HepG2 (cell line): ENCODE results near the gene LYST. TPM values are rescaled to one million over a fixed set of nuclear protein-coding genes. Genes with fewer than 3 reads are reported as not detected.

ENCODE experiments used
- CEBPZ ChIP-seq: IDR thresholded peaks from 2 replicates; pipeline ENCODE4 v1.6.1; 2012; ENCODE audit warnings: low read length, improper control_type of control experiment
- FOXP1 ChIP-seq, 2 experiments: fragments of 450-650 bp in 1 of 2; IDR thresholded peaks; 2 replicates each; pipeline ENCODE4 v1.6.1; 2017 to 2018; ENCODE audit warnings: antibody characterized with exemption in 1 of 2
- HNRNPLL ChIP-seq: fragments of 200-400 bp; formaldehyde crosslinking; IDR thresholded peaks from 2 replicates; pipeline ENCODE4 v1.6.1; 2017; ENCODE audit warnings: mild to moderate bottlenecking, low read depth, low read length; ENCODE audit not compliant: poor library complexity, severe bottlenecking
- MEIS2 ChIP-seq: sonication (generic); formaldehyde crosslinking; IDR thresholded peaks from 2 replicates; pipeline ENCODE4 v1.9.0; 2021; ENCODE audit warnings: mild to moderate bottlenecking, missing genetic modification reagents
- NR3C1 ChIP-seq: sonication (generic); formaldehyde crosslinking; IDR thresholded peaks from 2 replicates; pipeline ENCODE4 v1.4.0; 2020; ENCODE audit warnings: missing genetic modification reagents
- POLR2A ChIP-seq, 2 experiments: IDR thresholded peaks; 2 replicates each; pipeline ENCODE4 v1.6.1; 2011; ENCODE audit warnings: low read depth in 2 of 2, low read length in 2 of 2, mild to moderate bottlenecking in 1 of 2, moderate library complexity in 1 of 2; ENCODE audit not compliant: insufficient read depth in 1 of 2
- SATB2 ChIP-seq: sonication (generic); formaldehyde crosslinking; IDR thresholded peaks from 2 replicates; pipeline ENCODE4 v1.5.0; 2020; ENCODE audit warnings: missing genetic modification reagents
- SNRNP70 ChIP-seq: fragments of 200-400 bp; formaldehyde crosslinking; IDR thresholded peaks from 2 replicates; pipeline ENCODE4 v1.6.1; 2017; ENCODE audit warnings: mild to moderate bottlenecking, low read depth, low read length, moderate library complexity
- TBX2 ChIP-seq: sonication (generic); formaldehyde crosslinking; IDR thresholded peaks from 2 replicates; pipeline ENCODE4 v1.5.0; 2020; ENCODE audit warnings: missing genetic modification reagents, mild to moderate bottlenecking, borderline replicate concordance
- THAP11 ChIP-seq: IDR thresholded peaks from 2 replicates; pipeline ENCODE4 v1.6.1; 2016; ENCODE audit warnings: missing biosample characterization, missing genetic modification reagents
- XBP1 ChIP-seq: sonication (generic); formaldehyde crosslinking; IDR thresholded peaks from 2 replicates; pipeline ENCODE4 v1.5.0; 2020; ENCODE audit warnings: missing genetic modification reagents
- ZC3H13 ChIP-seq: sonication (generic); formaldehyde crosslinking; IDR thresholded peaks from 2 replicates; pipeline ENCODE4 v1.8.1; 2023; ENCODE audit warnings: mild to moderate bottlenecking, missing genetic modification reagents, moderate library complexity
- ZNF224 ChIP-seq: sonication (generic); formaldehyde crosslinking; IDR thresholded peaks from 2 replicates; pipeline ENCODE4 v1.5.0; 2020; ENCODE audit warnings: mild to moderate bottlenecking, missing genetic modification reagents
- ZNF468 ChIP-seq: sonication (generic); formaldehyde crosslinking; IDR thresholded peaks from 2 replicates; pipeline ENCODE4 v1.8.0; 2022; ENCODE audit warnings: mild to moderate bottlenecking, moderate library complexity, missing genetic modification reagents
- ZNF570 ChIP-seq: sonication (generic); formaldehyde crosslinking; IDR thresholded peaks from 2 replicates; pipeline ENCODE4 v1.4.0; 2020; ENCODE audit warnings: mild to moderate bottlenecking, missing genetic modification reagents, borderline replicate concordance
- ZNF615 ChIP-seq: sonication (generic); formaldehyde crosslinking; IDR thresholded peaks from 2 replicates; pipeline ENCODE4 v1.5.0; 2020; ENCODE audit warnings: mild to moderate bottlenecking, missing genetic modification reagents, borderline replicate concordance
- polyA plus RNA-seq, 8 experiments: library from polyadenylated mRNA; depleted of rRNA in 3 of 8; stranded (reverse) in 7 of 8; unstranded in 1 of 8; fragments of >200 nt; fragmentation: Illumina TruSeq in 4 of 8; extraction: Trizol in 4 of 8; gene quantifications; 2 replicates each; pipeline versions ENCODE4 v1.2.1 to v1.2.3, GENCODE V29; 2011 to 2016; ENCODE audit warnings: low read depth in 4 of 8, missing spikeins in 1 of 8, mixed read lengths in 1 of 8; ENCODE audit not compliant: insufficient read depth in 1 of 8
- total RNA-seq, 5 experiments: library from RNA; depleted of rRNA; stranded (reverse); fragments of >200 nt; fragmentation: Illumina TruSeq; extraction: Trizol; gene quantifications; 2 replicates each; pipeline ENCODE4 v1.2.3, GENCODE V29; 2016; ENCODE audit warnings: low read depth in 1 of 5
- TF ChIP-seq, protein P1 (sequence below): fragments of 450-650 bp; IDR thresholded peaks from 2 replicates; pipeline ENCODE4 v1.6.1; 2016
- TF ChIP-seq, protein P2 (sequence below): sonication (generic); formaldehyde crosslinking; IDR thresholded peaks from 2 replicates; pipeline ENCODE4 v1.5.1; 2020; ENCODE audit warnings: mild to moderate bottlenecking, missing genetic modification reagents, moderate library complexity
- TF ChIP-seq, protein P3 (sequence below): sonication (generic); formaldehyde crosslinking; IDR thresholded peaks from 2 replicates; pipeline ENCODE4 v1.4.0; 2020; ENCODE audit warnings: mild to moderate bottlenecking, missing genetic modification reagents
- TF ChIP-seq, protein P4 (sequence below): sonication (generic); formaldehyde crosslinking; IDR thresholded peaks from 2 replicates; pipeline ENCODE4 v1.5.1; 2020; ENCODE audit warnings: mild to moderate bottlenecking, moderate library complexity, missing genetic modification reagents

Gene LYST
- total and polyA plus RNA-seq, 2 of the 13 experiments (the other 11 are each of a cell fraction or from before 2014, with no cell fraction given) = 0.91 to 2.5 TPM

DNA sequence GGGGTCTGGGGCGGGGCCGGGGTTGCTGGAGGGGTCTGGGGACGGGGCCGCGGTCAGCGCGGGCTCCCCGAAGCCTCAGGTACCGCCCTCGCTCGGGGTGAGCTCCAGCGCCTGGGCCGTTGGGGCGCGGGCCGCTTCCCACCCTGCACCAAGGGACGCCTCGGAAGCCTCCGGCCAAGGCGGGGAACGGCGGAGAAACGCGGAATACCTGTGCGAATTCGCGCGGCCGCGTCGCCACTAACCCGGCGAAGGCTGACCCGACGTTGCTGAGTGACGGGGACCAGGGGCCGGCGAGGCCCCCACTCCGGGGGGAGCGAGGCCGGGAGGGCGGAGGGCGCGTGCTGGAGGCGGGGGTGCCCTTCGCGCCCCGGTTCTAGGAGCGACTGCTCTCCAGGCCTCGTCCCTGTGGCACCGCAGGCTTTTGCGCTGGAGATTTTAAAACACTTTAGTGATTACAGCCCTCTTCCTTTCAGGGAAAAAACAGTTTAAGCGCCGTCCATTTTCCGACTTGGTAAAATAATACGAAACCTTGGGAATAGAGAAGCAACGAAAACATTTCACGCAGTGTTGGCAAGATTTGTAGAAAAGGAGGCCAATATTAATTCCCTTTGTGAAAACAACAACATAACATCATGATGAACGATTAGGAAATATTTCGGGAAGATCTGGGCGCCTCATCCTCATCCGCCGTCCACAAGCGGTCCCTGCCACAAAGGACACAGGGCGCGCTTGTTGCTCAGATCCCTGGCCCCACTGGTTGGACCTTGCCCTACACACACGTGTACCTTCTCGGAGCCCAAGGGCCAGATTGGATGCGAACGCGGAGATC lies 216.2 kb downstream of the LYST start (continued):
- TF ChIP-seq, protein P1, sequence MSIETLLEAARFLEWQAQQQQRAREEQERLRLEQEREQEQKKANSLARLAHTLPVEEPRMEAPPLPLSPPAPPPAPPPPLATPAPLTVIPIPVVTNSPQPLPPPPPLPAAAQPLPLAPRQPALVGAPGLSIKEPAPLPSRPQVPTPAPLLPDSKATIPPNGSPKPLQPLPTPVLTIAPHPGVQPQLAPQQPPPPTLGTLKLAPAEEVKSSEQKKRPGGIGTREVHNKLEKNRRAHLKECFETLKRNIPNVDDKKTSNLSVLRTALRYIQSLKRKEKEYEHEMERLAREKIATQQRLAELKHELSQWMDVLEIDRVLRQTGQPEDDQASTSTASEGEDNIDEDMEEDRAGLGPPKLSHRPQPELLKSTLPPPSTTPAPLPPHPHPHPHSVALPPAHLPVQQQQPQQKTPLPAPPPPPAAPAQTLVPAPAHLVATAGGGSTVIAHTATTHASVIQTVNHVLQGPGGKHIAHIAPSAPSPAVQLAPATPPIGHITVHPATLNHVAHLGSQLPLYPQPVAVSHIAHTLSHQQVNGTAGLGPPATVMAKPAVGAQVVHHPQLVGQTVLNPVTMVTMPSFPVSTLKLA = peak; percentile 91
- TF ChIP-seq NR3C1 (CRISPR knock-in tag) (no peak), XBP1 (no peak), THAP11 (peak; percentile 75), ZNF615 (no peak), CEBPZ (no peak), ZNF224 (CRISPR knock-in tag) (no peak), TBX2 (CRISPR knock-in tag) (peak; percentile 76; the same call in 1 of the 2 replicates), FOXP1 (IDR thresholded peaks at IDR 0.05) (peak; percentile 74; the same call in 1 of the 2 replicates), FOXP1 (CRISPR knock-in tag; IDR thresholded peaks at IDR 0.05) (peak; percentile 96), SNRNP70 (no peak), MEIS2 (CRISPR knock-in tag) (peak; percentile 52; the same call in 1 of the 2 replicates), ZC3H13 (peak; percentile 88), HNRNPLL (peak; percentile 29), ZNF468 (CRISPR knock-in tag) (no peak), POLR2A (IDR thresholded peaks at IDR 0.05; ENCODE audit: insufficient read depth in 1 of 2, low read depth in 2 of 2, low read length in 2 of 2) (peak; percentile 90 to 94), ZNF570 (CRISPR knock-in tag) (no peak), SATB2 (CRISPR knock-in tag) (0 out of 2 replicates have a peak, but pooled peaks have one; percentile 47)
- TF ChIP-seq, protein P2, sequence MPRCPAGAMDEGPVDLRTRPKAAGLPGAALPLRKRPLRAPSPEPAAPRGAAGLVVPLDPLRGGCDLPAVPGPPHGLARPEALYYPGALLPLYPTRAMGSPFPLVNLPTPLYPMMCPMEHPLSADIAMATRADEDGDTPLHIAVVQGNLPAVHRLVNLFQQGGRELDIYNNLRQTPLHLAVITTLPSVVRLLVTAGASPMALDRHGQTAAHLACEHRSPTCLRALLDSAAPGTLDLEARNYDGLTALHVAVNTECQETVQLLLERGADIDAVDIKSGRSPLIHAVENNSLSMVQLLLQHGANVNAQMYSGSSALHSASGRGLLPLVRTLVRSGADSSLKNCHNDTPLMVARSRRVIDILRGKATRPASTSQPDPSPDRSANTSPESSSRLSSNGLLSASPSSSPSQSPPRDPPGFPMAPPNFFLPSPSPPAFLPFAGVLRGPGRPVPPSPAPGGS (CRISPR knock-in tag) = peak; percentile 58
- TF ChIP-seq, protein P3, sequence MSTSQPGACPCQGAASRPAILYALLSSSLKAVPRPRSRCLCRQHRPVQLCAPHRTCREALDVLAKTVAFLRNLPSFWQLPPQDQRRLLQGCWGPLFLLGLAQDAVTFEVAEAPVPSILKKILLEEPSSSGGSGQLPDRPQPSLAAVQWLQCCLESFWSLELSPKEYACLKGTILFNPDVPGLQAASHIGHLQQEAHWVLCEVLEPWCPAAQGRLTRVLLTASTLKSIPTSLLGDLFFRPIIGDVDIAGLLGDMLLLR (CRISPR knock-in tag) = peak; percentile 52
- TF ChIP-seq, protein P4, sequence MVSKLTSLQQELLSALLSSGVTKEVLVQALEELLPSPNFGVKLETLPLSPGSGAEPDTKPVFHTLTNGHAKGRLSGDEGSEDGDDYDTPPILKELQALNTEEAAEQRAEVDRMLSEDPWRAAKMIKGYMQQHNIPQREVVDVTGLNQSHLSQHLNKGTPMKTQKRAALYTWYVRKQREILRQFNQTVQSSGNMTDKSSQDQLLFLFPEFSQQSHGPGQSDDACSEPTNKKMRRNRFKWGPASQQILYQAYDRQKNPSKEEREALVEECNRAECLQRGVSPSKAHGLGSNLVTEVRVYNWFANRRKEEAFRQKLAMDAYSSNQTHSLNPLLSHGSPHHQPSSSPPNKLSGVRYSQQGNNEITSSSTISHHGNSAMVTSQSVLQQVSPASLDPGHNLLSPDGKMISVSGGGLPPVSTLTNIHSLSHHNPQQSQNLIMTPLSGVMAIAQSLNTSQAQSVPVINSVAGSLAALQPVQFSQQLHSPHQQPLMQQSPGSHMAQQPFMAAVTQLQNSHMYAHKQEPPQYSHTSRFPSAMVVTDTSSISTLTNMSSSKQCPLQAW (CRISPR knock-in tag) = no peak
